AG08395 (cell line): Measurements from ENCODE around the gene LHX1.

ENCODE experiments used
- DNase-seq: peaks from one replicate; pipeline ENCODE4 v3.0.0; 2012; ENCODE audit warnings: mixed read lengths, low spot score

The LHX1 gene

DNA sequence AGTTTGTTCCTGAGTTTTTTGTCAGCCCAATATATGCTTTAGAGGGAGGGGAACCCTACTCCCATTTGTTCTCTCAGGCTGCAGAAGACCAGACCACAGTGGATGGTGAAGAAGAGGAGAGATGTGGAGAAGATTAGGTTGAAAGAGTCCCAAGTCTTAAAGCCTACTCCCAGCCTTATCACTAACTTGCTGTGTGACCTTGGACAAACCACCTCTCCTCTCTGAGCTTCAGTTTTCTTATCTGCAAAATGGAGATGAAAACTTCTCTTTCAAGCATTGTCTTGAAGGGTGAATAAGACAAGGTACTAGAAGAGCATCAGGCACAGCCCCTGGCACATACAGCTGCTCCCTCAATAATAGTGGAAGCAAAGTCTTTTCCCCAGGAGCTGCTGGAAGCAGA, 15.1 kb upstream of the LHX1 start:
- DNase-seq = no peak

DNA sequence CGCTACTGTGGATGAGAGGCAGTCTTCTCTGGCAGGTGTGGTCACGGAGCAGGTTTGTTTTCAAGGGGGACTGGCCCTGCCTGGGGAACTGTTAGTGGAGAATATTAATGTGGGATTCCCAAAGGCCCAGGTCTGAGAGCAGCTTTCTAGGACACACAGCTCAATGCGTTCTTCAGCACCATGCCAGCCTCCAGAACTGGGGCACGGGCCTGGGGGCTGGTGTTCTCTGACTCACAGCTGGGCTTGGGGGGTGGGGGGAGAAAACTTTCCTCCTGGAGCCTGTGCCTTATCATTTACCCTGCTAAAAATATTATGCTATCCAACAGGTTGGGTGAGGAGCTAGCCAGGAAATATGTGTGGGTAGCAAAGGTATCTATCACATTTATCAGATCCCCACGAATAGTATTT, 13.5 kb upstream of the LHX1 start:
- DNase-seq = no peak

DNA sequence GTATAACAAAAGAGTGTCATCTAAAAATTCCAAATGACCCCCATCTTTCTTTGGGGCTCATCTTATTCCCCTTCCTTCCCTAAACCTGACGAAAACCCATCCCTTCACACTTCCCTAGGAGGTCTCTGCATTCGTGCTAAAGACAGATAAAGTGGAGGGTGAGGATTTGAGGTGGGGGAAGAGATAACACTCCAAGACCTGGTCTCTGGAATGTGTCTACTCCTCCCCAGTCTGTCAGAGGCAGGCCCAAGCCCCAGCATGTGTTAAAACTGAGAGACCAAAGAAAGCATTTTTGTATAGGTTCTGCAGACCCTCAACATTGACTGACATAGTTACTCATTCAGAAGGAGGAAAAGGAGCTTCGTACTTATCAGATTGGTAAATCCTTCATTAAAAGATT, 11.0 kb upstream of the LHX1 start:
- no peak for DNase-seq

DNA sequence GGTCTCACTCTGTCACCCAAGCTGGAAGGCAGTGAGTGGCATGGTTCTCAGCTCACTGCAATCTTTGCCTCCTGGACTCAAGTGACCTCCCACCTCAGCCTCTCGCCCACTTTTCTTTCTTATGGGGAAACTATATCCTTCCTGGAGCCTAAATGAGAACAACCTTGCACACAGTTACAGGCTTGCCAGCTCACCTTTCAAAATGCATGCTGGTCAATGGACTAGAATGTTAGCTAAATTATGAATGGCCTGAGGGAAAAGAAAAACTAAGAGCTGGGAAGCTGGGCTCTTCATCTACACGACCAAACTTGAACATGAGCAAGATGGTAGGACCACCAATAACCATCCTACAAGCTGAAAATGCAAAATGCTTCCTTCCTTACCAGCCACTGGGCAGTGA, 10.6 kb upstream of the LHX1 start:
- no peak for DNase-seq

DNA sequence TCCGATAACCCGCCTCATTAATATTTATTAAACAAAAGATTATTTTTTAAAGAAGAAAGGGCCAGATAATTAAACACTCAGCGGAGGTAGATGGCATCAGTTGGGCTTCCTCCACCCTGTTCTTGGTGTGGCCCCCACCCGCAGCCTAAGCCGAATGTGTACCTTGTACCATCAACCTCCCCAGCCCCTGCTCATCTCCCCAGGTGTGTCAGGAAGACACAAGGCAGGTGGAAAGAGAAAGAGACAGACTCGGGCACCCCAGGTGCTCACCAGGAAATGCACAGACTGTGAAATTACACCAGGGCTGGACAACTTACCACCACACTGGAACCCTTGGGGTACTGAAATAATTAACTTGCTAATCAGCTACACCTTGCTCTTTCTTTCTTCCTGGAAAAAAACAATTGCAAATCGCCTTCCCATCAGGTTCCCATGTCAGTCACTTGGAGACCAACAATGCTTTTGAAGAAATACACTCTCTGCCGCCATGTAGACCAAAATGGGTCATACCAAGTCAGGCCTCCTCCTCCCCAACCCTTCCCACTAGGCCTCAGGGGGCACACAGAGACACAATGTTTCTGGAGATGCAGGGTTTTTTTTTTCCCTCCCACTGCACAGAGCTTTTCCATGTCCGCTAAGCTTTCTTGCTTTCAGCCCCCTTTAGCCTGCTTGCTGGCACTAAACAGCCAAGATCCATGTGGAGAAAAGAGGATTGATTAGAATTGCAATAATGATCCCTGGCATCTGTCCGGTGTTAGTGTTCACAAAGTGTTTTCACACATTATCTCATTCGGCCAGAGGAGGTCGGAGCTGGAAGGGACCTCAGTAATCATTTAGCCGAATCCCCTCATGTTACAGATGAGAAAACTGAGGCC, 8.6 kb upstream of the LHX1 start:
- no peak for DNase-seq

DNA sequence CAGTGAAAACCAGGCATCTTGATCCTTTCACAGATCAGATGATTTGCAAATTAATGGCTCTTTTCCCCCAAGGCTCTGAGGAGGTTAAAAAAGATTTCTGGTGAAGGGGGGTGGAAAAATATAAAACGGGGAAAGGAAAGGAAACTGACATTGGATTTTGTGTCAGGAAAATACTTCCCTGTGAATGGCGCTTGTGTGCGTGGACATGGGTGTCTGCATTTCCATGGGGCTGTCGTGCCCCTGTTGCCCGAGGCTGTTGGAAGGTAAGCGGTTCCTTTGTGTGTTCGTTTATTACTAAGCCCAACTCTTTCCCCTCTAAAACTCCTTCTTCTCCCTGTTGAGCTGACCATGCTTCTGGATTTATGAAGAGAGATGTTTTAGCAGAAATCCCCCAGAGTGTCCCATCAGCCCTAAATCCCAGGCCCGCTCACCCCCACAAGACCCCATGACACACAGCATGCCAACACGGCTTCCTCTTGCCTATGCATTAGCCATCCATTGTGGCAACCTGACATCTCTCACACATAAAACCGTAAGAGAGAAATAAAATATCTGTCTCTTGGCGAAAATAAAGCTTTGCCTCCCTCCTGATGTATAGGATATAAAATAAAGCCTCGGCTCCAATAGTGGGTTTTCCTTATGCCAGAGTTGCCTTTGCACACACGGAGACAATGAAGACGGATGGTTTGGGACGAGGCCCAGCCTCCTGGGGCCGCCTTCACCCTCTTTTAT, 7.3 kb upstream of the LHX1 start:
- DNase-seq = no peak

DNA sequence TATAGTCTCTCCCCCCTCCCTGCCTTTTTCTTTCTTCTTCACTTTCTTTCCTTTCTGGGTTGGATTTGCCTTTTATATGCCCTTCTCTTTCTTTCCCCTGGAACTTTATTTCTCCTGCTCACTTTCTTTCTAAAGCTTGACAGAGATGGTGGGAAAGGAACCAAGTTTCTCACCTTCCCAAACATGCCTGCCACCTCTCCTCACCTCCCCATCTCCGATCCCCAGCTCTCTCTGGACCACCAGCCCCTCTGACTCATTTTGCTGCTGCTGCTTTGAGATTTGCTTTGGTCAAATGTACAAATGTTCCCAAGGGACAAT, 6.7 kb upstream of the LHX1 start:
- DNase-seq = no peak

DNA sequence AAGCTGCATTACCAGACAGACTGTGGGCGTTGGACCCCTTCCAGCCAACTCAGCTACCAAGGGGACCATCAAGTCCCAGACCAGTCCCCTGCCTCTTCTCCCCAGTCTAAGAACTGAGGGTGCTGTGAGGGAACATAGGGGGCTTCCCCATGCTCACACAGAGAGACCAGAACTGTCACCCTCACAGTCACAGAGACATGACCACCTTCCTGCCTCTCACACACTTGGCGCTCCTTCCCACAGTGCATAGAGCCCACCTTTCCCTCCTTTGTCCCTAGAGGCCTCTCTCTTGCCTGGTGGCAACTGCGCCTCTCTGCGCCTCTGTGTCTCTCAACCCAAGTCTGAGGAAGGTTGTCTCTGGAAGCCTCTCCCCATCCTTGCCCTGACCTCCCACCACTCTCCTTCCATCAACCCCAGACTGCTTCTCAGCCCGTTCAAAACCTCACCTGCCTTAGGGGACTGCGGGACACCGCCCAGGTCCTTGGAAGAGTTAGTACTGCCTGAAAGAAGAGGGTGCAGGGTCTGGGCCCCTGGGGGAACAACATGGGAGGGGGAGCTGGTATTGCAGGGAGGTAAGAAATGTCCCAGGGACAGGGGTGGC, 6.1 kb upstream of the LHX1 start:
- DNase-seq = no peak

DNA sequence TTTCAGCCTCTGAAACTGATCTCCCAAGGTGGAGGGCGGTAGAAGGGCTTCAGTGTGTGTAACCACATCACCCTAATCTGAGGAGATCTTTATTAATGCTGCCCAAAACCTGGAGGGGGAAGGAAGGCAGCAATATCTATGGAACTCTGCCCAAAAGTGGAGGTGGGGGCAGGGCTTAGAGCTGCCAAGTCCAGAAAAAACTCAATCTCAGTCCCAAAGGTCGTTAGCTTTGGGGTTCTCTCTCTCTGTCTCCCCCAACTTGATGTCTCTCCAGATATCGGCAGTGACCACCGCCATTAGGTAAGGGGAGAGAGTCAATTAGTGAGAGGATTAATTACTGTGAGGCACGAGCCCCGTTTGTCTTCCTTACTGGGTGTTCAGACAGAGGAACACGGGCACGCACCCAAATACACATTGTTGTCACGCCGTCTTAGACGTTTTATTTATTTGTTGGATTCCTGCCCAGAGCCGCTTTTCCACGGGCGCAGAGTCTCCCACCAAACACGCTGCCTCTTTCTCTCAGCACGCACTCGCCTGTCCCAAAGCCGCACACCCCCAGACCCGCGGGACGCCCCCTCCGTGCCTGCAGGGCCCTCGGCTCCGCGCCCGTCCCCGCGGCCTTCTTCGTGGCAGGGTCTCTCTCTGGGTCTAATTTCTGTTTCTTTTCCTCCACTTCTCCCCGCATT, 5.4 kb upstream of the LHX1 start:
- DNase-seq = no peak

DNA sequence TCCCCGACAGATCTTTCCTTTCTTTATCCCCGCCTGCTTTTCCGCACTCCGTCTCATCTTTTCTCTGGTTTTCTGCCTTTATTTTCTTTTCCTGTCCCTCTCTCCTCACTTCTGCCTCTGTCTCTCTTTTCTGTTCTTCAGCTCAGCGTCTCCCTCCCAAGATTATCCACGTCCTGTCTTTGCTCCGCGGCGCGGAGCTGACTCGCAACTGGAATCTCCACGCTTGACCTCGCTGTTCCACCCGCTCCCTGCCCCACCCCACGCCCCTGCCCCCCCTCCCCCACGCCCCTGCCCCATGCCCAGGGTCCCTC, 4.9 kb upstream of the LHX1 start:
- DNase-seq = no peak

DNA sequence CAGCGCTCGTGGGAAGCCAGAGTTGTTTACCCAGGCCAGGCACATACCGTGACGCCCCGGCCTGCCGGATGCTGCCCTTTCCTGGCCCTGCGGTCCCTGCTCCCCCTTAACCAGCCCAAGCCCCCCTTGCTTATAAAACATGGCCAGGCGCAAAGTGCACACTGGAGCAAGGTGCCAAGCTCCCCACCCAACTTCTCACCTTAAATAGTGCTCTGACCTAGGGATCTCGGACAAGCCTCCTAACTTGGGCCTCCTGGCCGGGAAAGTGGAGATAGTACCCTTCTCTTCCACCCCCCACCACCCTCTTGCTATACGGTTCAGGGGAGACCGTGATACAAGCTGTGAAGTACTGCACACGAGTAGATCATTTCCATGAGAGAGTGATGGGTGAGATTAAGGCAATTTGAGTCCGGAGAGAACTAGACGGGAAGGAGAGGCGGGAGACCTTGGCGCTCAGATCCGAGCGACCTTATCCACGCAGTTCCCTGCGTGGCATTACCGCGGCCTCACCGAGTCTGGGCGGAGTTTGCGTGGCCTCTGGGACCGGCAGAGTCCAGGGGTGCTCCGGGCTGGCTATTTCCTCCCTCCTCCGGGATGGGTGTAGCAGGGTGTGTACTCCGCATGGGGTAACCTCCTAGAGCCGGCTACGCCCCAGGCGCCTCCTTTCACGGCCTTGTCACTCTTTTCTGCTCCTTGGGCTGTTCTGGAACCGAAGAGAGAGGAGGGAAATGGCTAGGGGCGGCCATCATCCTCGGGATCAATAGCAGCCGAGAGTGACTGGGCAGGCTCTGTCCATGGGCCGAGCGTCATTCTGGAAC, 4.4 kb upstream of the LHX1 start:
- no peak for DNase-seq

DNA sequence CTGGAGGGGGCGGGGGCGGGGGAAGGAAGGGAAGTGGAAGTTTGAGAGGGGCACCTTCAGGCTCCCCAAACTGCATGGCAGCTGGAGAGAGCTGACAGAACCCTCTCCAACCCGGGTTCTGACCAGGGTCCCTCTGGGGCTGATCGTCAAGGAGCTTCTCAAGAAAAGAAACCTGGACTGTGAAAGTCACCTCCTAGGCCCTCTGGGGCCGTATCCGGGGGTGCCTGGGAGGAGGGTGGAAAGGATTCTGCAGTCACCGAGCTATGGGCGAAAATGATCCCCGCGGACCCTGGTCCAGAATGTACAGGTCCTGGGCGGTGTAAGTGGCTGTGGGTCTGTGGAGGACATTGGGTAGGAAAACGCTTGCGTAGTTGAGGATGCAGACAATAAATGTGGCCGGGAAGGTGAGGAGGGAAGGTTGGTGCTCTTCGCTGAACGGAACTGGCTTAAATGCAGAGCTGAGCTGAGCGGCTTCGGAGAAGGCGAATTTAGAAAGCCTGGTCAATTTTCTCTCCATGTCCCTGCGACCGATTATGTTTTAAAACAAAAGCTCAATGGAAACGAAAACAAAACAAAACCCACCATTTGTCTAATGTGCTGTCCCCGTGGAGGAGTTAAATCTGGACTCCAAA, 3.6 kb upstream of the LHX1 start:
- DNase-seq = no peak

DNA sequence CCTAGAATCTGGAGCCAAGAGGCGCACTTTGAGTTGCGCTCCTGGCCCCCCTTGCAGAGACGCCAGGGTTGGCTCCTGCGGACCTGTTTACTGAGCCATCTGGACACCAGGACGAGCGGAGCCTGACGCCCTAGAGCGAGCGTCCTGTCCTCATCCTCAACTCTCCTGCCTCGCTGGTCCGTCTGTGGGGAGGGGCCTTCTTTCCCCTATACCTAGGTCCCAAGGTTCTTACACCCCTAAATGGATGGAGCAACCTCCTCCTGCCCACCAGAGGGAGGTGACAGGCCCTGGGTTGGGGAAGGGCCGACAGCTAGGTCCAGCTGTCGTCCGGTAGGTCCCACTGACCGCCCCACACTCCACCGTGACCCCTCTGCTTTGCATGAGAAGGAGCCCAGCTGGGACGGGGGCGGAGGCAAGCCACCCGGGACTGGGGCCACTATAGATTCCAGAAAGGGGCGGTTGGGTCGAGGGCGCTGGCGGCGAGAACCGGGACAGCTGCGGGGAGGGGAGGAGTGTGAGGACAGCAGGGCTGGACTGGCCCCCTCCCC, 3.1 kb upstream of the LHX1 start:
- DNase-seq = no peak

DNA sequence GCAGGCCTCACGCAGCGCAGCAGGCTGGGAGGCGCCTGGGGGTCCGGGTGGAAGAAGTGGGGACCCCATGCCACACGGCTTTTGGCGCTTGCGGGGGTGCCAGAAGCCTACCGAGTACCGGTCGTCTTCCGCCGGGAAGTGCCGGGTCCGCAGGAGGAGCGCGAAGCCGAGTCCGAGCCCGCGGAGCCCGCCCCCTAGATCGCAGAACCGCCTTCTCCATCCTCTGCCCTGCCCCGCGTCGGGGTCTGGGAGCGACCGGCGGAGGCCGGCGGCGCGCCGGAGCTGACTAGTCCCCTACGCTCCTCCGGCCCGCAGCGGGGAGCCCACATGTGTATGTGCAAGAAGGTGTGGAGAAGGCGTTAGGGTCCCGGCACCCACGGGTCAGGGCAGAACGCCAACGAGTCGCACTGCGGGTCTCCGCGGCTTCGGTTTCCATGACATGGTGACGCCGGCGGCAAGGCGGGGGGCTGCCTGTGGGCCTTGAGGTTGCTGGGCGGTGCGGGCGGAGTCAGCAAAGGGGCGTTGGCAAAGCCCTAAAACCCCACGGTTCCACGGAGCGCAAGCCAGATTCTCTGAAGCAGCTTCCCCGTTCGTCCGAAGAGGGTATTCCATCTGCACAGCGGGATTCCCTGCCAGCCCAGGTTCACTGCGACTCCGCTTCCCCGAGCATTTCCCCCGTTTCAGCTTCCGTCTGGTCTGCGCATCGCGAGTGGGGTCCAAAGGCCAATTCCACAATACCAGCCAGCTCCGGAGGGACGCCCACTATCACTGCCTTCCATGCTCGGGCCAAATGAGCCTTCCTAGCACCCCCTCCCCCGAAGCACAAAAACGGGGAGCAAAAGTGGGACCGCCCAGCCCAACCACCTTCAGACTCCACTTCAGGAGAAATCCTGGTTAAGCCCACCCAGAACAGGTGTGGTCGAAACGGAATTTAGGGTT, 2.3 kb upstream of the LHX1 start:
- DNase-seq = no peak

DNA sequence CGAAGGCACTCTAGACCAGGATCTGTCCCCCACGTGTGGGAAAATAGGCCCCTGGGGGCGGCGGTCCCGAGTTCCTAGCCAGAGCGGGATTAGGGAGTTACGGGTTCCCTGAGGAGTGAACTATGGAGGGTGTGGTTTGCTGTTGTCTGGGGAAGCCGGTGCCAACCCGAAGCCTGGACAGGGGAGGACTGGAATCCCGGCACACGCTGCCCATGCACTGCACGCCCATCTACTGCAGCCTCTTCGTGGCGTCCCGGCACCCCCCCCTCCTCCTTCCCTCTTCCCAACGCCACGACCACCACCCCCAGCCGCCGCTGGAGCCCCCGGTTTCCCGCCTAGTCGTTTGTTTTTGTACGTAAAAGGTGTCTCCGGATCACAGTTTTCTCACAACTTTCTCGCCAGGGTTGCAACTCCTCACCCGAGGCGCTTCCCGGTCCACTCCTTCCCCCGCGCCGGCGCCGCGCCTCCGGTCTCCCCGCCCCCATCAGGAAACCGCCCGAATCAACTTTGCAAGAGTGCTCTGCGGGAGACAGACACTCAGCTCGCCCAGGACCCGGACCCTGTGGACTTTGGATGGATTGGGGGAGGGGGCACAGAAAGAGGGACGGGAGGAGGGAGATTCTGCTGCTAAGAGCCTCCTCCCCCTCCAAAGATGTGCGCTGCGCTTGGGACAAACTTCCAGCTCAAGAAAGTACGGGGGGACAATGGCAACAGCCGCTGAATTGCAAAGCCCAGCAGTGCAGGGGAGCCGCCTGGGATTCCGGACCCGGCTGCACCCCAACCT, 1.4 kb upstream of the LHX1 start:
- no peak for DNase-seq

DNA sequence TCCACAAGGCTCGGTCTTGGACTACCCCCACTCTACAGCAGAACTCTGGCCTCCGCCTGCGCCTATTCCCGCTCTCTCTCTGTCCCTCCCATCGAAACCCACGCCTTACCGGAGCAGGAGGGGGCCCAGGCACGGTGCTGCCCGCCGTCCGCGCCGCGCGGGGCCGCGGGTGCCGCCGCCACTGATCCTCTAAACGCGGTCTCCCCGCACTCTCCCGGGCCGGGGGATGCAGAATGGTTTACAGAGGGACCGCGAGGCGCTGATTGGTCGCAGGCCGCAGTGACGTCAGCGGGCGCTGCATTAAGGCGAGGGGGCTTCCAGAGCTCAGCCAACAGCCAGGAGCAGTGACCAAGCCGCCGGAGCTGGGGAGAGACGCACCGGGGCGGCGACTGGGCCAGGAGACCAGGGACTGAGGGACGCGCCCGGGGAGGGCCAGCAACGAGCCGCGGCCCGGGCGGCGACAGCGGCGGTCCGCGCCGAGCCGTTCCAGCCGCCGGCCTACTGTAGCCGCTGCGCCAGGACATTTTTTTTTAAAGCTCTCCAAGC, 747 bp upstream of the LHX1 start:
- no peak for DNase-seq

DNA sequence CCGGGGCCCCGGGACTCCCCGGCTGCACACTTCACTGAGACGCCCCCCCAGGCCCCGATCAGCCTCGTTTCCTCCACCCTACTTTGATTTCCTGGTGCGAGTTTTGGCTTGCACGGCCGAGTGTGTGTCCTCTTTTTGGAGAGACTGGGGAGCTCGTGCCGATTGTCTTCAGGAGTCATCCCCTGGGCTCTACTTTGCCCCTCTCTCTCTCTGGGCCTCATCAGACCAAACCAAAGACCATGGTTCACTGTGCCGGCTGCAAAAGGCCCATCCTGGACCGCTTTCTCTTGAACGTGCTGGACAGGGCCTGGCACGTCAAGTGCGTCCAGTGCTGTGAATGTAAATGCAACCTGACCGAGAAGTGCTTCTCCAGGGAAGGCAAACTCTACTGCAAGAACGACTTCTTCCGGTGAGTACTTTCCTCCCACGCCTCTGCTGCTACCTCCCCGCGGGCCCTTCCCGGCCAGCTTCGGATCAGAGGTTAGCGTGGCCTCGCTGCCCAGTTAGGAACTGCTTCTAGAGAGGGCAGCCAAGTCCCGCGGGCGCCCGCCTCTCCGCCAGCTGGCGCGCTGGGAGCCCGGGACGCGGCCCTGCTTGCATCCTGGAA, 787 bp downstream of the LHX1 start:
- no peak for DNase-seq

DNA sequence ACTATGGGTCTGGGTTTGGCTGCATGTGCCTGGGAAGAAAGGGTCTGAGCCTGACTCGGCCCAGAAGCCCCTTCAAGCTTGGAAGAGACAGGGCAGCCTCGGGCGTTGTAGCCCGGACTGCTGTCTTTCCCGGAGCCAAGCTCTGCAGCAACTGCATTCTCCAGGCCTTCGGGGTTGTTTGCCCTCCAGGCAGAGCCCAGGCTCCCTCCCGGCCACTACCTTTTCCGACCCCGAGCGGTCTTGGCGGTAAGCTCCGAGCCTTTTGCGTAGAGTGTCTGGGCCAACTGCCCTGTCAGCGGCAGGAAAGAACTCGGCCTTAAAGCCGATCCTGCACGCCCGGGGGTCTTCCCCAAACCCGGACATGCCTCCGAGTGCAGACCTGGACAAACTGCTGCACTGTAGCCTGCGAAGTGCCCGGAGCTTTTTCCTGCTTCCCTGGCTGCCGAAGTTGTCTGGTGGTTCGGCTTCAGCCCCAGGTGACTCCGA, 1.3 kb downstream of the LHX1 start:
- DNase-seq = no peak
